Liver (tissue), 9 donors: ENCODE results near the gene ENTHD1. TPM values are rescaled to one million over a fixed set of nuclear protein-coding genes. Genes with fewer than 3 reads are reported as not detected.

Source experiments
- DNase-seq: peaks from one replicate; pipeline ENCODE4 v3.0.0-alpha.2; 2017; ENCODE audit warnings: low spot score
- H3K27ac ChIP-seq, 2 donors: one replicate each; pipeline ENCODE4 v1.7.0; 2013; ENCODE audit warnings: inconsistent platforms in 2 of 2, low read length in 2 of 2, control low read depth in 1 of 2, low read depth in 1 of 2, mild to moderate bottlenecking in 1 of 2
- H3K27me3 ChIP-seq, 4 donors: one replicate each; pipeline versions ENCODE4 v1.6.1 to v1.7.0; 2013; ENCODE audit warnings: low read length in 3 of 4, inconsistent platforms in 1 of 4, mild to moderate bottlenecking in 1 of 4, moderate library complexity in 1 of 4; ENCODE audit not compliant: control insufficient read depth in 4 of 4, insufficient read depth in 4 of 4
- H3K36me3 ChIP-seq, 4 donors: one replicate each; pipeline versions ENCODE4 v1.6.1 to v1.7.0; 2013; ENCODE audit warnings: low read length in 3 of 4, mild to moderate bottlenecking in 3 of 4, low read depth in 1 of 4, moderate library complexity in 1 of 4; ENCODE audit not compliant: control insufficient read depth in 4 of 4, insufficient read depth in 3 of 4
- H3K4me1 ChIP-seq, 4 donors: one replicate each; pipeline versions ENCODE4 v1.6.1 to v1.7.0; 2013; ENCODE audit warnings: low read length in 3 of 4, mild to moderate bottlenecking in 3 of 4, moderate library complexity in 1 of 4; ENCODE audit not compliant: control insufficient read depth in 4 of 4, insufficient read depth in 4 of 4
- H3K4me3 ChIP-seq, 3 donors: one replicate each; pipeline versions ENCODE4 v1.6.1 to v1.7.0; 2013; ENCODE audit warnings: low read length in 3 of 3, control low read depth in 1 of 3, low read depth in 1 of 3, mild to moderate bottlenecking in 1 of 3
- H3K9ac ChIP-seq, 2 donors: one replicate each; pipeline ENCODE4 v1.7.0; 2013; ENCODE audit warnings: low read length in 2 of 2, mild to moderate bottlenecking in 2 of 2, moderate library complexity in 2 of 2, control low read depth in 1 of 2, low read depth in 1 of 2
- H3K9me3 ChIP-seq, 4 donors: one replicate each; pipeline versions ENCODE4 v1.6.1 to v1.7.0; 2013; ENCODE audit warnings: low read length in 3 of 4; ENCODE audit not compliant: control insufficient read depth in 4 of 4
- GABPA ChIP-seq, 2 donors: IDR thresholded peaks in 1 of 2; conservative IDR thresholded peaks in 1 of 2; 2 replicates each; pipeline ENCODE4 v1.6.1; 2016; ENCODE audit warnings: antibody characterized with exemption in 2 of 2, mild to moderate bottlenecking in 1 of 2, moderate library complexity in 1 of 2
- JUND ChIP-seq, 2 donors: IDR thresholded peaks; 2 replicates each; pipeline ENCODE4 v1.6.1; 2016; ENCODE audit warnings: antibody characterized with exemption in 2 of 2
- NR2F2 ChIP-seq: IDR thresholded peaks from 2 replicates; pipeline ENCODE4 v1.6.1; 2016; ENCODE audit warnings: antibody characterized with exemption
- RAD21 ChIP-seq, 2 donors: IDR thresholded peaks; 2 replicates each; pipeline ENCODE4 v1.6.1; 2016; ENCODE audit warnings: antibody characterized with exemption in 2 of 2, mild to moderate bottlenecking in 2 of 2
- SP1 ChIP-seq: IDR thresholded peaks from 2 replicates; pipeline ENCODE4 v1.6.1; 2018; ENCODE audit warnings: antibody characterized with exemption, mild to moderate bottlenecking
- YY1 ChIP-seq: IDR thresholded peaks from 2 replicates; pipeline ENCODE4 v1.6.1; 2016; ENCODE audit warnings: antibody characterized with exemption, mild to moderate bottlenecking
- WGBS: extraction: QIAGEN DNeasy Blood & Tissue Kit; methylation state at CpG from one replicate; pipeline ENCODE4 v1.1.7; 2013; 5-methylcytosine and 5-hydroxymethylcytosine counted together
- polyA plus RNA-seq, 2 donors: library from polyadenylated mRNA; stranded (reverse) in 1 of 2; unstranded in 1 of 2; fragments of 200-250 nt in 1 of 2; fragments of >200 nt in 1 of 2; fragmentation: Nextera tagmentation in 1 of 2; extraction: Ambion mirVana in 1 of 2; gene quantifications; one replicate each; pipeline versions ENCODE4 v1.2.1 to v1.2.3, GENCODE V29; 2013 to 2015
- total RNA-seq, 2 donors: library from RNA; depleted of rRNA; stranded (reverse); fragments of >200 nt; gene quantifications; one replicate each; pipeline ENCODE4 v1.2.3, GENCODE V29; 2014
- TF ChIP-seq, protein P1 (sequence below): IDR thresholded peaks from 2 replicates; pipeline ENCODE4 v1.6.1; 2016; ENCODE audit warnings: antibody characterized with exemption
- TF ChIP-seq, protein P2 (sequence below): IDR thresholded peaks from 2 replicates; pipeline ENCODE4 v1.6.1; 2016; ENCODE audit warnings: antibody characterized with exemption, mild to moderate bottlenecking
- TF ChIP-seq, protein P3 (sequence below): fragments of 150-350 bp; IDR thresholded peaks from 2 replicates; pipeline ENCODE4 v1.5.1; 2017; ENCODE audit warnings: improper control_type of control experiment, low read depth, low read length; ENCODE audit not compliant: missing input control
- donor health status: healthy.
- donor health status: healthy.
- donor health status: healthy.
- donor health status: healthy.
- donor health status: healthy.

Gene ENTHD1
- total and polyA plus RNA-seq, 4 donors = not detected

DNA sequence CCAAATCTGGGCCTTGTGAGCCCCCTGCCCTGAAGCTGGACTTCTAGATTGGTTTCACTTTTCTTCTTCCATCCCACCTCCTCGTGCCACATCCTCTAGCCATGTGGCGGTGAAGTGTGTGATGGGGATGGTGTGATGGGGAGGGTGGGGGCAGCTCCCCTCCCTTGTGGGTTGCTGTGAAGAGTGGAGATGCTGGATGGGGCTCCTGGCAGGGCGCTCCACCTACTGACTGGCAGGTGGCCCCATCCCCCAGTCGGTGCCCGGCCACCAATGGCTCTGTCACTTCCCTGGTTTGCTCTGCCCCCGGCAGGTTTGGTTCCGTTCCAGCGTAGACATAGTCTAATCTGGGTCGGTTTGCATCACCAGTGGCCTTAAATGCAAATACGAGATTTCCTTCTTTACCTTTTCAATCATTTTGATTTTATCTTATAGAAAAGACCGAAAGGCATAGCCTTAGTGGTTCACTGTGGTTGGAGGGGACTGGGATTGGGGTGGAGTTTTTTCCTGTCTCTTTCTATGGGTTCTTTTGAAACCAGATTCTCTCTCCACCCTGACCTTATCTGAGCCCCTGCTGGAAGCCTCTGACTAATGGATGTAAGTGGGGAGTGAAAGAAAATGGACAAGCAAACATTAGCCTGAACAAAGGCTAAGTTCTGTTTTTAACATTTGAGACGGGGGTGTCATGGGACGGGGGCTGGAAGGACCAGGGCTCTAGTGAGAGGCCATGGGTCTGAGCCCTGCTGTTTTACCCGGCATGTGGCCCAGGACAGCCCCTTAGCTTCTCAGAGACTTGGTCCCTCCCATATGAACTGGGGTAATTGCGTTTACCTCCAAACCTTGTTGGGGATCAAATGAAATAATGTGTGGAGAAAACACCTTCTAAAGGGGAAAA lies 173.8 kb downstream of the ENTHD1 start:
- Histone ChIP-seq H3K9me3 (no peaks in the 10 kb centered on the region), H3K9ac (no peak overlapping the region), H3K4me3 (no peak overlapping the region), H3K27ac (no peak overlapping the region), H3K4me1 (no peaks in the 10 kb centered on the region), H3K27me3 (peaks cover 0 to 6% (median 1%) of the 10 kb centered on the region in 4 donors), H3K36me3 (no peaks in the 10 kb centered on the region)
- WGBS = 49% methylated on average over 15 of the region's 15 CpGs
- TF ChIP-seq YY1 (no peak), GABPA (IDR thresholded peaks at IDR 0.05 in 1 of 2, conservative IDR thresholded peaks at IDR 0.05 in 1 of 2) (no peak), JUND (IDR thresholded peaks at IDR 0.05) (no peak), RAD21 (IDR thresholded peaks at IDR 0.05) (no peak), SP1 (no peak), NR2F2 (no peak)
- TF ChIP-seq, protein P1, sequence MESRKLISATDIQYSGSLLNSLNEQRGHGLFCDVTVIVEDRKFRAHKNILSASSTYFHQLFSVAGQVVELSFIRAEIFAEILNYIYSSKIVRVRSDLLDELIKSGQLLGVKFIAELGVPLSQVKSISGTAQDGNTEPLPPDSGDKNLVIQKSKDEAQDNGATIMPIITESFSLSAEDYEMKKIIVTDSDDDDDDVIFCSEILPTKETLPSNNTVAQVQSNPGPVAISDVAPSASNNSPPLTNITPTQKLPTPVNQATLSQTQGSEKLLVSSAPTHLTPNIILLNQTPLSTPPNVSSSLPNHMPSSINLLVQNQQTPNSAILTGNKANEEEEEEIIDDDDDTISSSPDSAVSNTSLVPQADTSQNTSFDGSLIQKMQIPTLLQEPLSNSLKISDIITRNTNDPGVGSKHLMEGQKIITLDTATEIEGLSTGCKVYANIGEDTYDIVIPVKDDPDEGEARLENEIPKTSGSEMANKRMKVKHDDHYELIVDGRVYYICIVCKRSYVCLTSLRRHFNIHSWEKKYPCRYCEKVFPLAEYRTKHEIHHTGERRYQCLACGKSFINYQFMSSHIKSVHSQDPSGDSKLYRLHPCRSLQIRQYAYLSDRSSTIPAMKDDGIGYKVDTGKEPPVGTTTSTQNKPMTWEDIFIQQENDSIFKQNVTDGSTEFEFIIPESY = no peak
- DNase-seq = no peak

DNA sequence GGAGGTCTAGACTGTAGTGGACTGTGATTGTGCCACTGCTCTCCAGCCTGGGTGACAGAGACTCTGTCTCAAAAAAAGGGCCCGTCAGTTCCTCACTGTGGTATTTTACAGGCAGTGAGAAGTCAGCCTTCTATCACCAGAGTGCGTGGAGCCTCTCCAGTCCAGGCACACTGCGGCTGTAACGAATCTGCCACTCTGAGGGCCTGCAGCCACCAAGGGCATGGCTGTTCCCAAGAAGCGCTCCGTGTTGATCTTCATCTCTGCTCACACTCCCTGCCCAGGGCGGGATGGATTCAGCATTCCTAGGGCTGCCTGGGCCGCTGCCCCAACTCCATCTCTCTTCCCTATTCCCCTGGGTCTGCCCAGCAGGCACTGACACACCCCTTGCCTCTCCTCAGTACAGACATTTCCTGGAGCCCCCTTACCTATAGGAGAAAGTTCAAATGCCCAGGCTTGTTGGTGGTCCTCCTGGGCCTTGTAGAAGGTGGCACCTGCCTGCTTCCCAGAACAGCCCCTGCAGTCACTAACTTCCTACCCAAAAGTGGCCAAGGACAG lies 174.6 kb downstream of the ENTHD1 start:
- Histone ChIP-seq H3K9me3 (no peaks in the 10 kb centered on the region), H3K27ac (no peak overlapping the region), H3K9ac (no peak overlapping the region), H3K36me3 (no peaks in the 10 kb centered on the region), H3K4me1 (no peaks in the 10 kb centered on the region), H3K4me3 (no peak overlapping the region), H3K27me3 (peaks cover 0 to 6% (median 1%) of the 10 kb centered on the region in 4 donors)
- TF ChIP-seq, protein P2, sequence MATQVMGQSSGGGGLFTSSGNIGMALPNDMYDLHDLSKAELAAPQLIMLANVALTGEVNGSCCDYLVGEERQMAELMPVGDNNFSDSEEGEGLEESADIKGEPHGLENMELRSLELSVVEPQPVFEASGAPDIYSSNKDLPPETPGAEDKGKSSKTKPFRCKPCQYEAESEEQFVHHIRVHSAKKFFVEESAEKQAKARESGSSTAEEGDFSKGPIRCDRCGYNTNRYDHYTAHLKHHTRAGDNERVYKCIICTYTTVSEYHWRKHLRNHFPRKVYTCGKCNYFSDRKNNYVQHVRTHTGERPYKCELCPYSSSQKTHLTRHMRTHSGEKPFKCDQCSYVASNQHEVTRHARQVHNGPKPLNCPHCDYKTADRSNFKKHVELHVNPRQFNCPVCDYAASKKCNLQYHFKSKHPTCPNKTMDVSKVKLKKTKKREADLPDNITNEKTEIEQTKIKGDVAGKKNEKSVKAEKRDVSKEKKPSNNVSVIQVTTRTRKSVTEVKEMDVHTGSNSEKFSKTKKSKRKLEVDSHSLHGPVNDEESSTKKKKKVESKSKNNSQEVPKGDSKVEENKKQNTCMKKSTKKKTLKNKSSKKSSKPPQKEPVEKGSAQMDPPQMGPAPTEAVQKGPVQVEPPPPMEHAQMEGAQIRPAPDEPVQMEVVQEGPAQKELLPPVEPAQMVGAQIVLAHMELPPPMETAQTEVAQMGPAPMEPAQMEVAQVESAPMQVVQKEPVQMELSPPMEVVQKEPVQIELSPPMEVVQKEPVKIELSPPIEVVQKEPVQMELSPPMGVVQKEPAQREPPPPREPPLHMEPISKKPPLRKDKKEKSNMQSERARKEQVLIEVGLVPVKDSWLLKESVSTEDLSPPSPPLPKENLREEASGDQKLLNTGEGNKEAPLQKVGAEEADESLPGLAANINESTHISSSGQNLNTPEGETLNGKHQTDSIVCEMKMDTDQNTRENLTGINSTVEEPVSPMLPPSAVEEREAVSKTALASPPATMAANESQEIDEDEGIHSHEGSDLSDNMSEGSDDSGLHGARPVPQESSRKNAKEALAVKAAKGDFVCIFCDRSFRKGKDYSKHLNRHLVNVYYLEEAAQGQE = no peak
- TF ChIP-seq, protein P3, sequence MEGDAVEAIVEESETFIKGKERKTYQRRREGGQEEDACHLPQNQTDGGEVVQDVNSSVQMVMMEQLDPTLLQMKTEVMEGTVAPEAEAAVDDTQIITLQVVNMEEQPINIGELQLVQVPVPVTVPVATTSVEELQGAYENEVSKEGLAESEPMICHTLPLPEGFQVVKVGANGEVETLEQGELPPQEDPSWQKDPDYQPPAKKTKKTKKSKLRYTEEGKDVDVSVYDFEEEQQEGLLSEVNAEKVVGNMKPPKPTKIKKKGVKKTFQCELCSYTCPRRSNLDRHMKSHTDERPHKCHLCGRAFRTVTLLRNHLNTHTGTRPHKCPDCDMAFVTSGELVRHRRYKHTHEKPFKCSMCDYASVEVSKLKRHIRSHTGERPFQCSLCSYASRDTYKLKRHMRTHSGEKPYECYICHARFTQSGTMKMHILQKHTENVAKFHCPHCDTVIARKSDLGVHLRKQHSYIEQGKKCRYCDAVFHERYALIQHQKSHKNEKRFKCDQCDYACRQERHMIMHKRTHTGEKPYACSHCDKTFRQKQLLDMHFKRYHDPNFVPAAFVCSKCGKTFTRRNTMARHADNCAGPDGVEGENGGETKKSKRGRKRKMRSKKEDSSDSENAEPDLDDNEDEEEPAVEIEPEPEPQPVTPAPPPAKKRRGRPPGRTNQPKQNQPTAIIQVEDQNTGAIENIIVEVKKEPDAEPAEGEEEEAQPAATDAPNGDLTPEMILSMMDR = no peak
- 91% methylated on average over 8 of the region's 8 CpGs for WGBS
- DNase-seq = no peak
